ENCODE data around the gene IL6ST.
"Not testable (repeated sequence)": the region's sequence is repeated elsewhere in the genome, so short reads cannot be mapped to it uniquely, and the experiment has no call there.

Gene IL6ST

GRCh38 chr5:56003679-56004078 lies 8.9 kb upstream of the IL6ST start:
- no peak for DNase-seq

GRCh38 chr5:56003179-56003578 lies 8.4 kb upstream of the IL6ST start:
- peak; percentile 20 for DNase-seq

DNA sequence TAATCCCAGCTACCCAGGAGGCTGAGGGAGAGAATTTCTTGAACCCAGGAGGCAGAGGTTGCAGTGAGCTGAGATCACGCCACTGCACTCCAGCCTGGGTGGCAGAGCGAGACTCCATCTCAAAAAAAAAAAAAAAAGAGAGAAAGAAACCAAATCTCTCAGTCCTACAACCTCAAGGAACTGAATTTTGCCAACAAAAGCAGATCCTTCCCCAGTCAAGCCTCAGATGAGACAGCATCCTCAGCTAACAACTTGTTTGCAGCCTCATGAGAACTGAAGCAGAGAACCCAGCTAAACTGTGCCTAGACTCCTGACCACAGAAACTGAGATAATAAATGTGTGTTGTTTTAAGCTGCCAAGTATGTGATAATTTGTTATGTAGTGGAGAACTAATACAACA lies 7.5 kb upstream of the IL6ST start:
- no peak for DNase-seq

DNA sequence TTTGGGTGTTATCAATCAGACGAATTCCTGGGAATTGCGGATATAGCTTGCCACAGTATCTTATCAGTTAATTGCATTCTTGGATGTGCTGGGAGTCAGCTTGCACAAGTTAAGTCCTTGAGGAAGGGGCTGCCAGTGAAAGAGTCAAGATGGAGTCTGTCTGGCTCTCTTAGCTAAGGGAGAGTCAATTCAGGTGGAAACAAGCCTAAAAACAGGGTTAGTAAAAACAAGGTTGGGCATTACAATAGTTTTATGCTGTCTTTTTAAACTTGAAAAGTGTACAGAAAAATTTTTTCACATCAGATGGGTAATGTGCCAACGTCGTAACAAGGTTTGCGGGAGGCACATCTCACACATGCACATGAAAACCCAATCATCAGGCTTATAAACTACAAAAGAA lies 5.5 kb upstream of the IL6ST start:
- not testable (repeated sequence) for DNase-seq

DNA sequence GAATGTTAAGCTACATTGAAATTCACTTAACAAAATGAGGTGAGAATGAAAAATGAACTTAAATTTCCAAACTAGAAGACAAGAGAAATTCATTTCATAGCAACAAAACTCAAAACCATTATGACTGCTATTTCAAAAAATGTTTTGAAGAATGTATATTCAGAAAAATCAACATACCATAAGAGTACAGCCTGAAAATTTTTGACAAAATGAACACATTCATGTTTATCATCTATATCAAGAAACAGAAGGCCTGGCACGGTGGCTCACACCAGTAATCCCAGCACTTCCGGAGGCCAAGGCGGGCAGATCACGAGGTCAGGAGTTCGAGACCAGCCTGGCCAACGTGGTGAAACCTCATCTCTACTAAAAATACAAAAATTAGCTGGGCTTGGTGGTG lies 4.2 kb upstream of the IL6ST start:
- DNase-seq = no peak

DNA sequence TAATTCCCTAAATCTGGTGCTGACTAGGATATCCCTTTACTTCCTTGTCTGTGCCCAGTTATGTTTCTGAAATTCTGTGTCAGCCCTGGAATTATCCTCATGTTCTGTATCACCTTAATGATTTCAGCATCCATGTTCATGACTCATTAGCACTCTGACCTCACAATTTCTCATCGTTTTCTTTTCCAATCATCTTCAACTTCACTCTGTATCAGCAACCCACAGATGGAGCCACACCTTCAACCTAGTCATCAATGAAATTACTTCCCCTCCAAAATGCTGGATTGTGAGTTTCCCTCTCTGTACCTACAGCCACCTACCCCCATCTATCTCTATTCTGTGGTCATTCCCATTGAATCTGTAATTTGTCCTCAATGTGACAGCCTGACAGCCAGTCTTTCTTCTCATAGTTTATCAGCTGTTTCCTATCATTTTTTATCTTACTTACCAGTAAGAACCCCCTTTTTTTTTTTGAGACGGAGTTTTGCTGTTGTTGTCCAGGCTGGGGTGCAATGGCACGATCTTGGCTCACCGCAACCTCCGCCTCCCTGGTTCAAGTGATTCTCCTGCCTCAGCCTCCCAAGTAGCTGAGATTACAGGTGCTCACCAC lies 3.1 kb upstream of the IL6ST start:
- DNase-seq = peak; percentile 37

- DNase-seq = peak; percentile 91
Observed at GRCh38 chr5:55994998-55995914, 493 bp upstream of the IL6ST start.

DNA sequence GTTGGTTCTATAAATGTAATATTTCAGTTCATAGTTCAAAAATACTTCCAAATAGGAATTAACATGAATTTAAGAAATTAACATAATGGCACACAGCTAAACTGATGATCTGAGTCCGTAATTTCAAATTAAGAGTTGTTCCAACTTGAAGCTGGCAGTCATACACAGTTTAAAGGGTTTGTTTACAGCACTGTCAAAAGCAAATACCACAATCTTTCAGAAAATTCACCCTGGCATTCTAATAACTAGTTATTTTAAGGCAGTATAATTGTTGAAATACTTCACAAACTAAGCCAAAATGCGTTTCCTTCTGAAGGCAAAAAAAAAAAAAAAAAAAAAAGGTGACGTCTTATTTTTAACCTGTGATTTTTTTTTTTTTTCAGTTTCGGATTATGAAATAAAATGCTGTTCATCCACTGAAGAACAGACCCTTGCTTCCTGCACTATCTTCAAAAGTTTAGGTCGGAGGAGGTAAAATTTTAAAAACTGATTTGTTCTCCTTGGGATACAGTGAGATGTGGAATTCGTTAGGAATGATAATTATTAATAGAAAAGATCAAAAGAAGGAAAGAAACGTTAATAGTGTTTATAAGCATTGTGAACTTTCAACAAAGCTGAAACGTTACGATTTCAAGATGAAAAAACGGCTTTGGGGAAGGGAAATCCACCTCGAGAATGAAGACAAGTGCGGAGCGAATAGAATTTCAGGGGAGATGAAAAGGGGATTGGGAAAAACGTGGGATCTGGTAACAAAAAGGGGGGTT lies 850 bp downstream of the IL6ST start:
- DNase-seq = no peak

- DNase-seq = no peak
Observed at GRCh38 chr5:55993013-55993412, 1.8 kb downstream of the IL6ST start.

DNA sequence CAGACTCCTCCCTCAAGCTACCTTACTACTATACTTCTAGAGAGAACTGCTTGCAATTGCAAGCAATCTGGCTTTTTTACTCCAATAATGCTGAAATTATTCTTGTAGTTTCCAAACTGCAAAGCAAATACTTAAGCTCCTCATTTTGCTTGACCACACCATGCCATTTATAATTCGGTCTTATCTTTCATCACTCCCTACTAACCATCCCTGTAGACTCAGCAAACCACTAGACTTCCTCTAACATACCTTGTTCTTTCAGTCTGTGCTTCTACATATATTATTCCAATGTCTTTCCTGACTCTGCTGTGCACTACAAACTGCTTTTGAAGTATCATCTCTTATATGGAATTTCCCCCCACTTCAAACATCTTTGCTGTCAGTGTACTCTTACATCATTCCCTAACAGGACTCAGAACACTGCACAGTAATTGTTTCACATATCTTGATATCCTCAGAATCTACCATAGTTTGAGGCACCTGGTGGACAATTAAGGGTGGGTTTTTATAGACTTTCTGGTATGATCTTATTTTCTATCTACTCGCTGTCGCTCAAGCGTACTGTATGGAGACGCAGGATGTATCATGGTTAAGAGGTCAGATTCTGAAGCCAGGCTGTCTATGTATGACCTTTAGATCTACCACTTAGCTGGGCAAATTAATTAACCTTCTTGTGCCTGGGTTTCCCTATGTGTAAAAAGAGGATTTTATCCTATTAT lies 2.8 kb downstream of the IL6ST start:
- no peak for DNase-seq

GRCh38 chr5:55990895-55991294 lies 3.9 kb downstream of the IL6ST start:
- not testable (repeated sequence) for DNase-seq

GRCh38 chr5:55989860-55990259 lies 4.9 kb downstream of the IL6ST start:
- no peak for DNase-seq

GRCh38 chr5:55988979-55989638 lies 5.7 kb downstream of the IL6ST start:
- DNase-seq = no peak

DNA sequence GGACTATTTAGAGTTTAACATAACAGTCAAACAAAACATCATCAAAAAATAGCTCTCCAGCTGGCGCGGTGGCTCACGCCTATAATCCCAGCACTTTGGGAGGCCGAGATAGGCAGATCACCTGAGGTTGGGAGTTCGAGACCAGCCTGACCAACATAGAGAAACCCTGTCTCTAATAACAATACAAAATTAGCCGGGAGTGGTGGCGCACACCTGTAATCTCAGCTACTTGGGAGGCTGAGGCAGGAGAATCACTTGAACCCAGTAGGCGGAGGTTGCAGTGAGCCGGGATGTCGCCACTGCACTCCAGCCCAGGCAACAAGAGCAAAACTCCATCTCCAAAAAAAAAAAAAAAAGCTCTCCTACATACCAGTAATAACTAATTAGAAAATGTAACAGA lies 6.3 kb downstream of the IL6ST start:
- not testable (repeated sequence) for DNase-seq

- DNase-seq = no peak
Observed at GRCh38 chr5:55986931-55987330, 7.8 kb downstream of the IL6ST start.

GRCh38 chr5:55985181-55985580 lies 9.6 kb downstream of the IL6ST start:
- DNase-seq = no peak

GRCh38 chr5:55983986-55984385 lies 10.8 kb downstream of the IL6ST start:
- DNase-seq = no peak

GRCh38 chr5:55982957-55983381 lies 11.8 kb downstream of the IL6ST start:
- DNase-seq = peak; percentile 47

DNA sequence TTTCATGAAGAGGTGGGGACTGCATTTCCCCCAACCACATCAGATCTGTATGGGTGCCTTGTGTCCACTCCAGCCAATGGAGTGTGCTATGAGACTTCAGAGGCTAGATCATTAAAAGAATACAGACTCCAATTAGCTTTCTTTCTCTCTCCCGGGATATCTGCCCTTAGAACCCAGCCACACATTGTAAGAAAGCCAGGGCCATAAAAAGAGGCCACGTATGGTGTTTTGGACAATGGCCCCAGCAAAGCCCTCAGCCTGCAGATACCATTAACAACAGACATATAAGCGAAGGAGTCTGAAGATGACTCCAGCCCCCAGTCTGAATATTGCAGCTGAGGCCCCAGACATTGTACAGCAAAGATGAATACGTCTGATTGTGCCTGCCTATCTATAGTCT lies 21.5 kb downstream of the IL6ST start:
- no peak for DNase-seq

- DNase-seq = no peak
Observed at GRCh38 chr5:55969956-55970355, 24.8 kb downstream of the IL6ST start.

GRCh38 chr5:55966284-55966683 lies 28.5 kb downstream of the IL6ST start:
- DNase-seq = no peak

DNA sequence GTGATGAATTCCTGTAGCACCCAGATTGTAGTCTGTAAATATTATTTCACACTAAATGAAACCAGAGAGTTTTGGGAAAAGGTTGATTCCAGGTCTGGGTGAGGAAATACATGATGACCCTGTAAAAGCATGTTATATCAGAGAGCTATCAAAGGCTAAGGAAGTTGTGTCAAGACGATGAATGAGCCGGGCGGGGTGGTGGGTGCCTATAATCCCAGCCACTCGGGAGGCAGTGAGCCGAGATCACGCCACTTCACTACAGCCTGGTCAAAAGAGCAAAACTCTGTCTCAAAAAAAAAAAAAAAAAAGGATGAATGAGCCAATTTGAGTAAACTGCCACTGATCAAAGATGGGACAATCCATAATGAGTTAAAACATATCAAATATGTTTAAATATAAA lies 29.2 kb downstream of the IL6ST start:
- DNase-seq = no peak

All from kidney glomerular epithelial cell (primary cell).